HepG2 (cell line): Measurements from ENCODE around the gene KIN. TPM values are rescaled to one million over a fixed set of nuclear protein-coding genes. Genes with fewer than 3 reads are reported as not detected.

Experiments
- ARNT ChIP-seq: fragments of 450-650 bp; IDR thresholded peaks from 2 replicates; pipeline ENCODE4 v1.6.1; 2017
- ATAD3A ChIP-seq: sonication (generic); formaldehyde crosslinking; IDR thresholded peaks from 2 replicates; pipeline ENCODE4 v1.4.0; 2020; ENCODE audit warnings: missing genetic modification reagents
- ATF5 ChIP-seq: sonication (generic); formaldehyde crosslinking; IDR thresholded peaks from 2 replicates; pipeline ENCODE4 v1.4.0; 2020; ENCODE audit warnings: mild to moderate bottlenecking, low read depth, missing genetic modification reagents
- ATRX ChIP-seq: sonication (generic); formaldehyde crosslinking; IDR thresholded peaks from 2 replicates; pipeline ENCODE4 v1.4.0; 2020; ENCODE audit warnings: missing genetic modification reagents, borderline replicate concordance
- CENPX ChIP-seq: sonication (generic); formaldehyde crosslinking; IDR thresholded peaks from 2 replicates; pipeline ENCODE4 v1.9.0; 2021; ENCODE audit warnings: mild to moderate bottlenecking, missing genetic modification reagents, moderate library complexity
- HOXA3 ChIP-seq: sonication (generic); formaldehyde crosslinking; IDR thresholded peaks from 2 replicates; pipeline ENCODE4 v1.5.0; 2020; ENCODE audit warnings: missing genetic modification reagents
- JUN ChIP-seq: sonication (generic); formaldehyde crosslinking; IDR thresholded peaks from 2 replicates; pipeline ENCODE4 v1.4.0; 2020; ENCODE audit warnings: mild to moderate bottlenecking, missing genetic modification reagents
- KLF15 ChIP-seq: sonication (generic); formaldehyde crosslinking; IDR thresholded peaks from 2 replicates; pipeline ENCODE4 v1.8.1; 2023; ENCODE audit warnings: borderline replicate concordance, mild to moderate bottlenecking, inconsistent platforms, missing genetic modification reagents, mixed read lengths
- MED13 ChIP-seq: sonication (generic); formaldehyde crosslinking; IDR thresholded peaks from 2 replicates; pipeline ENCODE4 v1.5.0; 2020; ENCODE audit warnings: missing genetic modification reagents
- MTF1 ChIP-seq: sonication (generic); formaldehyde crosslinking; IDR thresholded peaks from 2 replicates; pipeline ENCODE4 v1.5.0; 2020; ENCODE audit warnings: missing genetic modification reagents
- NFE2 ChIP-seq: sonication (generic); formaldehyde crosslinking; IDR thresholded peaks from 2 replicates; pipeline ENCODE4 v1.4.0; 2020; ENCODE audit warnings: missing genetic modification reagents
- NFKB2 ChIP-seq: sonication (generic); formaldehyde crosslinking; IDR thresholded peaks from 2 replicates; pipeline ENCODE4 v1.4.0; 2020; ENCODE audit warnings: missing genetic modification reagents, borderline replicate concordance
- PLRG1 ChIP-seq: fragments of 450-650 bp; conservative IDR thresholded peaks from 2 replicates; pipeline ENCODE4 v1.6.1; 2016
- POLR2G ChIP-seq: fragments of 200-400 bp; formaldehyde crosslinking; IDR thresholded peaks from 2 replicates; pipeline ENCODE4 v1.6.1; 2018; ENCODE audit warnings: mild to moderate bottlenecking, low read depth, low read length, moderate library complexity
- SAP130 ChIP-seq: IDR thresholded peaks from 2 replicates; pipeline ENCODE4 v1.6.1; 2016; ENCODE audit warnings: low read depth
- SIX4 ChIP-seq: sonication (generic); formaldehyde crosslinking; IDR thresholded peaks from 2 replicates; pipeline ENCODE4 v1.4.0; 2020; ENCODE audit warnings: missing genetic modification reagents
- TBX2 ChIP-seq: sonication (generic); formaldehyde crosslinking; IDR thresholded peaks from 2 replicates; pipeline ENCODE4 v1.5.0; 2020; ENCODE audit warnings: missing genetic modification reagents, mild to moderate bottlenecking, borderline replicate concordance
- YY1 ChIP-seq: IDR thresholded peaks from 2 replicates; pipeline ENCODE4 v1.6.1; 2011; ENCODE audit warnings: low read length, low read depth, moderate library complexity, mild to moderate bottlenecking; ENCODE audit not compliant: insufficient read depth, insufficient replicate concordance
- ZBTB7B ChIP-seq: sonication (generic); formaldehyde crosslinking; IDR thresholded peaks from 2 replicates; pipeline ENCODE4 v1.4.0; 2020; ENCODE audit warnings: missing genetic modification reagents
- ZIK1 ChIP-seq: sonication (generic); formaldehyde crosslinking; IDR thresholded peaks from 2 replicates; pipeline ENCODE4 v1.5.0; 2020; ENCODE audit warnings: mild to moderate bottlenecking, low read depth, missing genetic modification reagents, borderline replicate concordance
- ZNF225 ChIP-seq: sonication (generic); formaldehyde crosslinking; IDR thresholded peaks from 2 replicates; pipeline ENCODE4 v1.4.0; 2020; ENCODE audit warnings: mild to moderate bottlenecking, missing genetic modification reagents
- ZNF232 ChIP-seq: sonication (generic); formaldehyde crosslinking; IDR thresholded peaks from 2 replicates; pipeline ENCODE4 v1.4.0; 2020; ENCODE audit warnings: missing genetic modification reagents, borderline replicate concordance
- ZNF30 ChIP-seq: sonication (generic); formaldehyde crosslinking; IDR thresholded peaks from 2 replicates; pipeline ENCODE4 v1.5.0; 2020; ENCODE audit warnings: mild to moderate bottlenecking, missing genetic modification reagents
- ZNF331 ChIP-seq: sonication (generic); formaldehyde crosslinking; IDR thresholded peaks from 2 replicates; pipeline ENCODE4 v1.4.0; 2020; ENCODE audit warnings: missing genetic modification reagents
- ZNF383 ChIP-seq: sonication (generic); formaldehyde crosslinking; IDR thresholded peaks from 2 replicates; pipeline ENCODE4 v1.4.0; 2020; ENCODE audit warnings: missing genetic modification reagents, mild to moderate bottlenecking, borderline replicate concordance
- ZNF432 ChIP-seq: sonication (generic); formaldehyde crosslinking; IDR thresholded peaks from 2 replicates; pipeline ENCODE4 v1.5.0; 2020; ENCODE audit warnings: missing genetic modification reagents, mild to moderate bottlenecking, borderline replicate concordance
- ZNF460 ChIP-seq: sonication (generic); formaldehyde crosslinking; IDR thresholded peaks from 2 replicates; pipeline ENCODE4 v1.5.1; 2020; ENCODE audit warnings: missing genetic modification reagents, mild to moderate bottlenecking, borderline replicate concordance
- ZNF512B ChIP-seq: sonication (generic); formaldehyde crosslinking; IDR thresholded peaks from 2 replicates; pipeline ENCODE4 v1.5.1; 2020; ENCODE audit warnings: missing genetic modification reagents, mild to moderate bottlenecking, borderline replicate concordance
- ZNF589 ChIP-seq: sonication (generic); formaldehyde crosslinking; conservative IDR thresholded peaks from 2 replicates; pipeline ENCODE4 v1.8.0; 2022; ENCODE audit warnings: mild to moderate bottlenecking, moderate library complexity, missing genetic modification reagents
- polyA plus RNA-seq, 8 experiments: library from polyadenylated mRNA; depleted of rRNA in 3 of 8; stranded (reverse) in 7 of 8; unstranded in 1 of 8; fragments of >200 nt; fragmentation: Illumina TruSeq in 4 of 8; extraction: Trizol in 4 of 8; gene quantifications; 2 replicates each; pipeline versions ENCODE4 v1.2.1 to v1.2.3, GENCODE V29; 2011 to 2016; ENCODE audit warnings: low read depth in 4 of 8, missing spikeins in 1 of 8, mixed read lengths in 1 of 8; ENCODE audit not compliant: insufficient read depth in 1 of 8
- total RNA-seq, 5 experiments: library from RNA; depleted of rRNA; stranded (reverse); fragments of >200 nt; fragmentation: Illumina TruSeq; extraction: Trizol; gene quantifications; 2 replicates each; pipeline ENCODE4 v1.2.3, GENCODE V29; 2016; ENCODE audit warnings: low read depth in 1 of 5

The KIN gene
- total and polyA plus RNA-seq, 2 of the 13 experiments (the other 11 are each of a cell fraction or from before 2014, with no cell fraction given): 4.9 to 23.2 TPM

- TF ChIP-seq ZNF512B (CRISPR knock-in tag) (no peak), ARNT (no peak), ZNF232 (CRISPR knock-in tag) (peak; percentile 67; the same call in 1 of the 2 replicates), MTF1 (CRISPR knock-in tag) (no peak), ZNF225 (peak; percentile 22; the same call in 1 of the 2 replicates), SIX4 (CRISPR knock-in tag) (peak; percentile 38; the same call in 1 of the 2 replicates), ZBTB7B (CRISPR knock-in tag) (peak; percentile 69; the same call in 1 of the 2 replicates), CENPX (CRISPR knock-in tag) (no peak), ZNF432 (CRISPR knock-in tag) (no peak), ZNF383 (CRISPR knock-in tag) (peak; percentile 96; the same call in 1 of the 2 replicates), ZNF589 (CRISPR knock-in tag) (0 out of 2 replicates have a peak, but pooled peaks have one; percentile 46), JUN (0 out of 2 replicates have a peak, but pooled peaks have one; percentile 57), PLRG1 (no peak), MED13 (CRISPR knock-in tag) (no peak), ZNF30 (CRISPR knock-in tag) (no peak), ATRX (CRISPR knock-in tag) (no peak), NFKB2 (CRISPR knock-in tag) (0 out of 2 replicates have a peak, but pooled peaks have one; percentile 19), SAP130 (peak; percentile 98), KLF15 (no peak; the same call in 1 of the 2 replicates), ZIK1 (0 out of 2 replicates have a peak, but pooled peaks have one; percentile 28), ATAD3A (CRISPR knock-in tag) (no peak), POLR2G (peak; percentile 94), ZNF331 (CRISPR knock-in tag) (peak; percentile 90), YY1 (peak; percentile 99), HOXA3 (peak; percentile 95), ZNF460 (CRISPR knock-in tag) (no peak), NFE2 (CRISPR knock-in tag) (no peak), ATF5 (no peak), TBX2 (CRISPR knock-in tag) (peak; percentile 83)
Observed at GRCh38 chr10:7818295-7819120, 30.7 kb upstream of the KIN start, which contains the start of gene TAF3 (continued).
